Esophagus muscularis mucosa (tissue), 4 donors: Measurements from ENCODE around the gene RABEP2. TPM values are rescaled to one million over a fixed set of nuclear protein-coding genes. Genes with fewer than 3 reads are reported as not detected.

ENCODE experiments used
- DNase-seq: peaks from one replicate; pipeline ENCODE4 v3.0.0-alpha.2; 2017; ENCODE audit errors: extremely low spot score
- H3K27ac ChIP-seq, 4 donors: fragments of 200-600 bp; sonication (generic); replicated peaks in 1 of 4; 1 replicate in 3 of 4; 2 replicates in 1 of 4; pipeline ENCODE4 v1.5.1; 2016 to 2019; ENCODE audit warnings: mild to moderate bottlenecking in 1 of 4
- H3K27me3 ChIP-seq, 4 donors: fragments of 200-600 bp; sonication (generic); one replicate each; pipeline versions ENCODE4 v1.5.1 to v1.6.0; 2016 to 2019
- H3K36me3 ChIP-seq, 4 donors: fragments of 200-600 bp; sonication (generic); one replicate each; pipeline ENCODE4 v1.5.1; 2016 to 2019
- H3K4me1 ChIP-seq, 4 donors: fragments of 200-600 bp; sonication (generic); one replicate each; pipeline ENCODE4 v1.5.1; 2016 to 2019
- H3K4me3 ChIP-seq, 4 donors: fragments of 200-600 bp; sonication (generic); 1 replicate in 2 of 4; 2 replicates in 2 of 4; pipeline ENCODE4 v1.5.1; 2016 to 2019; ENCODE audit warnings: mild to moderate bottlenecking in 4 of 4, moderate library complexity in 1 of 4
- H3K9me3 ChIP-seq, 4 donors: fragments of 200-600 bp; sonication (generic); 1 replicate in 3 of 4; 2 replicates in 1 of 4; pipeline ENCODE4 v1.5.1; 2016 to 2019
- CTCF ChIP-seq, 3 experiments: fragments of 200-600 bp in 2 of 3; fragments of 450-650 bp in 1 of 3; sonication (generic) in 2 of 3; IDR thresholded peaks; one replicate each; pipeline ENCODE4 v1.5.1; 2017 to 2019; ENCODE audit warnings: antibody characterized with exemption in 3 of 3, mild to moderate bottlenecking in 2 of 3, moderate library complexity in 1 of 3
- EP300 ChIP-seq: sonication (generic); formaldehyde crosslinking; IDR thresholded peaks from one replicate; pipeline ENCODE4 v1.6.1; 2017; ENCODE audit warnings: antibody characterized with exemption
- POLR2A ChIP-seq: fragments of 450-650 bp; IDR thresholded peaks from one replicate; pipeline ENCODE4 v1.6.1; 2017; ENCODE audit warnings: antibody characterized with exemption, moderate library complexity, mild to moderate bottlenecking, low read depth
- POLR2AphosphoS5 ChIP-seq, 2 donors: sonication (generic); formaldehyde crosslinking; IDR thresholded peaks; one replicate each; pipeline ENCODE4 v1.6.1; 2017; ENCODE audit warnings: antibody characterized with exemption in 2 of 2
- WGBS: methylation state at CpG from one replicate; pipeline ENCODE4 v1.1.5; 2018; 5-methylcytosine and 5-hydroxymethylcytosine counted together
- intact Hi-C: fragments of 100-400 bp; cut with DNase I; formaldehyde crosslinking; loops from one replicate; pipeline ENCODE4 v1.15.1; 2023
- total RNA-seq, 4 donors: library from RNA; depleted of rRNA; stranded (reverse); fragments of >200 nt; gene quantifications; one replicate each; pipeline versions ENCODE4 v1.1.0 to v1.2.1, GENCODE V29; 2016

The RABEP2 gene
- total RNA-seq, 4 donors from 2014 or later, result 15.0 to 27.2 (median 16.7) TPM

DNA sequence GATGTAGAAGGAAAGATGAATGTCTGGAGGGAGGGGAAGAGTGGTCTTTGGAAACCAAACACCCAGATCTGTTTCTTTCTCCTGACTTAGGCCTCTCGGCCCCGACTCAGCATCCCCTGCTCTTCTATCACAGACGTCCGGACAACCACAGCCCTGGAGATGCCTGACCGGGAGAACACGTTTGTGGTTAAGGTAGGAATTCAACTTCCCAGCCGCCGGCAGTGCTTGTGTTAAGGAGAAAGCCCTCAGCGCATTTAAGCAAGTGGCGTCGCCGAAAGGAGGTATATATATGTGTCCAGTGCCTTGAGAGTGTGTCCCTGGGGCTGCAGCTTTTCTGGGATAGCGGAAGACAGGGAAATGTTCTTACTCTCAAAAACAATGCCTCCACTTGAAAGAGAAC lies 57.8 kb downstream of the RABEP2 start:
- peaks cover 16 to 40% (median 33%) of the 10 kb centered on the region in 4 donors for H3K4me1 ChIP-seq
- TF ChIP-seq POLR2AphosphoS5 (IDR thresholded peaks at IDR 0.05) (no peak), CTCF (IDR thresholded peaks at IDR 0.05) (no peak), POLR2A (no peak), EP300 (no peak)
- no peaks in the 10 kb centered on the region for H3K9me3 ChIP-seq
- peaks cover 52 to 67% (median 63%) of the 10 kb centered on the region in 4 donors for H3K36me3 ChIP-seq
- intact Hi-C loops, result no loop called here
- DNase-seq, result no peak
- no peaks in the 10 kb centered on the region for H3K27me3 ChIP-seq
- 91% methylated on average over 13 of the region's 13 CpGs for WGBS
- H3K4me3 ChIP-seq, result no peak overlapping the region
- no peak overlapping the region for H3K27ac ChIP-seq

DNA sequence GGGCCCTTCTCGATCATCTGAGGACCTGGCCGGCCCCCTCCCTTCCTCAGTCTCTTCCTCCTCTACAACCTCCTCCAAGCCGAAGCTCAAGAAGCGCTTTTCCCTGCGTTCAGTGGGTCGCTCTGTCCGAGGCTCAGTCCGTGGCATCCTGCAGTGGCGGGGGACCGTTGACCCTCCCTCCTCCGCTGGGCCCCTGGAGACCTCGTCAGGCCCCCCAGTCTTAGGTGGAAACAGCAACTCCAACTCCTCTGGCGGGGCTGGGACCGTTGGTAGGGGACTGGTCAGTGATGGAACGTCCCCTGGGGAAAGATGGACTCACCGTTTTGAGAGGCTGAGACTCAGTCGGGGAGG lies 58.6 kb downstream of the RABEP2 start:
- Histone ChIP-seq H3K4me3 (no peak overlapping the region), H3K27ac (no peak overlapping the region), H3K9me3 (no peaks in the 10 kb centered on the region), H3K27me3 (no peaks in the 10 kb centered on the region), H3K4me1 (peaks cover 16 to 43% (median 35%) of the 10 kb centered on the region in 4 donors), H3K36me3 (peaks cover 50 to 59% (median 54%) of the 10 kb centered on the region in 4 donors)
- DNase-seq, result no peak
- TF ChIP-seq POLR2A (no peak), POLR2AphosphoS5 (IDR thresholded peaks at IDR 0.05) (no peak), CTCF (IDR thresholded peaks at IDR 0.05) (no peak), EP300 (no peak)
- intact Hi-C loops, result no loop called here
- WGBS, result 78% methylated on average over 17 of the region's 17 CpGs

DNA sequence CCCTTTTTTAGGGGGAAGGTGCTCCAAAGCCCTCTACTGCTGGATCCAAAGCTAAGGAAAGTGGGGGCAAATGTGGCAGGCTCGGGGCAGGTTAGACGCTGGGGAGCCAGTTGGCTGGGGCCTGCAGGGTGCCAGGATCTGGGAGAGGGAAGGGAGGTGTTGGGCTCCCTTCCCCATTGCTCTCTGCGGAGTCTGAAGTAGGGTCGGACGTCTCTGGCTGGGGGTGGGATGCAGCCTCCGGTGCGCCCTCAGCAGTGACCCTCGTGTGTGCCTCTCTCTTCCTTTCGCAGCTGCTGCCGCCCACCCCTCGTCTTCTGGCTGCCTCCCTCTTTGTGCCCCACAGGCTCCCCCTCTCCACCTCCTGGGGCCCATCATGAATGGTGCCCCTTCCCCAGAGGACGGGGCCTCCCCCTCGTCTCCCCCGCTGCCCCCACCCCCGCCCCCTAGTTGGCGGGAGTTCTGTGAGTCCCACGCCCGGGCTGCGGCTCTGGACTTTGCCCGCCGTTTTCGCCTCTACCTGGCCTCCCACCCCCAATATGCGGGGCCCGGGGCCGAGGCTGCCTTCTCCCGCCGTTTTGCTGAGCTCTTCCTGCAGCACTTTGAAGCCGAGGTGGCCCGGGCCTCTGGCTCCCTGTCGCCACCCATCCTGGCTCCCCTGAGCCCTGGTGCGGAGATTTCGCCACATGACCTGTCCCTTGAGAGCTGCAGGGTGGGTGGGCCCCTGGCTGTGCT lies 59.1 kb downstream of the RABEP2 start:
- H3K9me3 ChIP-seq, result no peaks in the 10 kb centered on the region
- WGBS, result 75% methylated on average over 22 of the region's 32 CpGs
- H3K4me1 ChIP-seq, result peaks cover 16 to 43% (median 35%) of the 10 kb centered on the region in 4 donors
- no peak overlapping the region for H3K4me3 ChIP-seq
- no peak overlapping the region for H3K27ac ChIP-seq
- DNase-seq, result no peak
- intact Hi-C loops, result no loop called here
- TF ChIP-seq EP300, result no peak
- no peak for TF ChIP-seq CTCF (IDR thresholded peaks at IDR 0.05)
- TF ChIP-seq POLR2AphosphoS5 (IDR thresholded peaks at IDR 0.05), result no peak
- no peak for TF ChIP-seq POLR2A
- peaks cover 44 to 54% (median 49%) of the 10 kb centered on the region in 4 donors for H3K36me3 ChIP-seq
- H3K27me3 ChIP-seq, result no peaks in the 10 kb centered on the region

- H3K4me1 ChIP-seq, result peaks cover 16 to 43% (median 35%) of the 10 kb centered on the region in 4 donors
- TF ChIP-seq EP300 (no peak), CTCF (IDR thresholded peaks at IDR 0.05) (no peak), POLR2AphosphoS5 (IDR thresholded peaks at IDR 0.05) (no peak), POLR2A (no peak)
- H3K27ac ChIP-seq, result peak overlapping the region in 2 of 4 donors; percentile 89
- H3K4me3 ChIP-seq, result peak overlapping the region in 2 of 4 donors; percentile 83 to 88
- 76% methylated on average over 12 of the region's 12 CpGs for WGBS
- intact Hi-C loops, result no loop called here
- DNase-seq, result no peak
- H3K36me3 ChIP-seq, result peaks cover 37 to 46% (median 42%) of the 10 kb centered on the region in 4 donors
- H3K9me3 ChIP-seq, result no peaks in the 10 kb centered on the region
- H3K27me3 ChIP-seq, result no peaks in the 10 kb centered on the region
Observed at GRCh38 chr16:28865001-28865688, 59.9 kb downstream of the RABEP2 start.
